ENCODE measurements around the gene ASIC4.

Gene ASIC4

GRCh38 chr2:219498280-219499057 lies 15.8 kb upstream of the ASIC4 start, which contains the start of gene GMPPA:
GMPPA (plus strand) TSS chr2:219498891; CDS start chr2:219499976, 1,085 bp downstream.
- DNase-seq (ENCODE audit: low spot score) = peak; percentile 98

- no peak for DNase-seq (ENCODE audit: low spot score)
Observed at GRCh38 chr2:219499058-219499307, 15.3 kb upstream of the ASIC4 start.

GRCh38 chr2:219499555-219499954 lies 14.7 kb upstream of the ASIC4 start:
- no peak for DNase-seq (ENCODE audit: low spot score)

- DNase-seq (ENCODE audit: low spot score) = no peak
Observed at GRCh38 chr2:219500135-219500534, 14.1 kb upstream of the ASIC4 start.

GRCh38 chr2:219501849-219502248 lies 12.4 kb upstream of the ASIC4 start:
- DNase-seq (ENCODE audit: low spot score) = no peak

GRCh38 chr2:219502618-219503017 lies 11.7 kb upstream of the ASIC4 start:
- no peak for DNase-seq (ENCODE audit: low spot score)

- no peak for DNase-seq (ENCODE audit: low spot score)
Observed at GRCh38 chr2:219505585-219505984, 8.7 kb upstream of the ASIC4 start.

GRCh38 chr2:219506153-219506801 lies 8.0 kb upstream of the ASIC4 start:
- no peak for DNase-seq (ENCODE audit: low spot score)

- no peak for DNase-seq (ENCODE audit: low spot score)
Observed at GRCh38 chr2:219506802-219507526, 7.3 kb upstream of the ASIC4 start.

- DNase-seq (ENCODE audit: low spot score) = no peak
Observed at GRCh38 chr2:219507581-219508443, 6.5 kb upstream of the ASIC4 start.

GRCh38 chr2:219508444-219508734 lies 5.9 kb upstream of the ASIC4 start:
- no peak for DNase-seq (ENCODE audit: low spot score)

- no peak for DNase-seq (ENCODE audit: low spot score)
Observed at GRCh38 chr2:219508971-219509779, 5.1 kb upstream of the ASIC4 start.

- peak; percentile 60 for DNase-seq (ENCODE audit: low spot score)
Observed at GRCh38 chr2:219509780-219510511, 4.3 kb upstream of the ASIC4 start.

- no peak for DNase-seq (ENCODE audit: low spot score)
Observed at GRCh38 chr2:219510512-219511135, 3.7 kb upstream of the ASIC4 start.

GRCh38 chr2:219511547-219512325 lies 2.5 kb upstream of the ASIC4 start:
- no peak for DNase-seq (ENCODE audit: low spot score)

GRCh38 chr2:219512524-219513216 lies 1.6 kb upstream of the ASIC4 start:
- no peak for DNase-seq (ENCODE audit: low spot score)

- no peak for DNase-seq (ENCODE audit: low spot score)
Observed at GRCh38 chr2:219513787-219514186, 495 bp upstream of the ASIC4 start.

- DNase-seq (ENCODE audit: low spot score) = no peak
Observed at GRCh38 chr2:219514836-219515235, 554 bp downstream of the ASIC4 start.

All from AG08395 (cell line).